Measurements from ENCODE around the gene ADAM12.

DNA sequence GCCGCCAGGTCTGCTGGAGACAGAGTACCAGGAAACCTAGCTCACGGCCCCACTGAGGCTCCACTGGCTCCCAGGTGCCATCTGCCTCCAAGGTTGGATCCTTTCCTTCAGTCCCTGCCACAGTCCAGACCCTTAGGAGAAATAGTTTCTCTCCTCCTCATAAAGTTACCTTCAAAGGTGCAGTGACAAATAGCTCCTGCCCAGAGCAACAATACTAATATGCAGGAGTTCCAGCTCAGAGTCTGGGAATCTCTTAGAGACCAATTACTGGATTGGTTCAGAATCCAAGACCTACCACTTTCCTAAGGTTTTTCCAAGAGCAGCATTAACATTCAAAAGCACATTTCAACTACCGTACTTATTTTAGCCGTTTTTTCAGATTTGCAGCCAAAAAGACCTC is 41.0 kb upstream of the ADAM12 start:
- TF ChIP-seq, protein P1, sequence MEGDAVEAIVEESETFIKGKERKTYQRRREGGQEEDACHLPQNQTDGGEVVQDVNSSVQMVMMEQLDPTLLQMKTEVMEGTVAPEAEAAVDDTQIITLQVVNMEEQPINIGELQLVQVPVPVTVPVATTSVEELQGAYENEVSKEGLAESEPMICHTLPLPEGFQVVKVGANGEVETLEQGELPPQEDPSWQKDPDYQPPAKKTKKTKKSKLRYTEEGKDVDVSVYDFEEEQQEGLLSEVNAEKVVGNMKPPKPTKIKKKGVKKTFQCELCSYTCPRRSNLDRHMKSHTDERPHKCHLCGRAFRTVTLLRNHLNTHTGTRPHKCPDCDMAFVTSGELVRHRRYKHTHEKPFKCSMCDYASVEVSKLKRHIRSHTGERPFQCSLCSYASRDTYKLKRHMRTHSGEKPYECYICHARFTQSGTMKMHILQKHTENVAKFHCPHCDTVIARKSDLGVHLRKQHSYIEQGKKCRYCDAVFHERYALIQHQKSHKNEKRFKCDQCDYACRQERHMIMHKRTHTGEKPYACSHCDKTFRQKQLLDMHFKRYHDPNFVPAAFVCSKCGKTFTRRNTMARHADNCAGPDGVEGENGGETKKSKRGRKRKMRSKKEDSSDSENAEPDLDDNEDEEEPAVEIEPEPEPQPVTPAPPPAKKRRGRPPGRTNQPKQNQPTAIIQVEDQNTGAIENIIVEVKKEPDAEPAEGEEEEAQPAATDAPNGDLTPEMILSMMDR (tag by site-specific recombination; IDR thresholded peaks at IDR 0.05) = no peak
- no peak for TF ChIP-seq ZNF24 (tag by site-specific recombination; IDR thresholded peaks at IDR 0.05)
